A172 (cell line): ENCODE data around the gene FCGR3B. TPM values are rescaled to one million over a fixed set of nuclear protein-coding genes. Genes with fewer than 3 reads are reported as not detected.
"Not testable (repeated sequence)": the region's sequence is repeated elsewhere in the genome, so short reads cannot be mapped to it uniquely, and the experiment has no call there.

Source experiments
- DNase-seq: peaks from one replicate; pipeline ENCODE4 v3.0.0-alpha.2; 2015; ENCODE audit warnings: low spot score
- total RNA-seq: library from RNA; depleted of rRNA; stranded (reverse); fragments of >200 nt; shearing (Covaris generic); gene quantifications from 2 replicates; pipeline ENCODE4 v1.2.3, GENCODE V29; 2014

FCGR3B gene
- total RNA-seq, 1 experiment from 2014 or later, result not detected

DNA sequence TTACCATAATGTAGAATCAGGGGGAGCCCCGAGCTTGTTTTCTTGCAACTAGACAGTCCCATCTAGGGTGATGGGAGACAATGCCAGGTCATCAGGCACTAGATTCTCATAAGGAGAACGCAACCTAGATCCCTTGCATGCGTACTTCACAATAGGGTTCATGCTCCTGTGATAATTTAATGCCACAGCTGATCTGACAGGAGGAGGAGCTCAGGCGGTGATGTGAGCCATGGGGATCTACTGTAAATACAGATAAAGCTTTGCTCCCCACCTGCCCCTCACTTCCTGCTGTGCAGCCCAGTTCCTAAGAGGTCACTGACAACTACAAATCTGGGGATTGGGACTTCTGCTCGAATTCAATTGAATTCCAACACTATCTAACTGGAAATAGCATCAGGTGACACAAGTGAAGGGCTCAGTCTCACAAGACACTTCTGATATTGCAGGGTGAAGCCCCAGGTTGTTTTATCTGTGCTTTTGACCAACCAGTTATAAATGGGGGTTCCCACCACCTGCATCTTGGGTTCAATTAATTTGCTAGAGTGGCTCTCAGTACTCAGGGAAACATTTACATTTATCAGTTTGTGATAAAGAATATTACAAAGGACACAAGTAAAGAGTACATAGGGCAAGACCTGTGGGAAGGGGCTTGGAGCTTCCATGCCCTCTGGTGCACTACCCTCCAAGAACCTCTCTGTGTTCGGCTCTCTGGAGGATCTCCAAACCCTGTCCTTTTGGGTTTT lies 7.4 kb upstream of the FCGR3B start:
- DNase-seq, result not testable (repeated sequence)

DNA sequence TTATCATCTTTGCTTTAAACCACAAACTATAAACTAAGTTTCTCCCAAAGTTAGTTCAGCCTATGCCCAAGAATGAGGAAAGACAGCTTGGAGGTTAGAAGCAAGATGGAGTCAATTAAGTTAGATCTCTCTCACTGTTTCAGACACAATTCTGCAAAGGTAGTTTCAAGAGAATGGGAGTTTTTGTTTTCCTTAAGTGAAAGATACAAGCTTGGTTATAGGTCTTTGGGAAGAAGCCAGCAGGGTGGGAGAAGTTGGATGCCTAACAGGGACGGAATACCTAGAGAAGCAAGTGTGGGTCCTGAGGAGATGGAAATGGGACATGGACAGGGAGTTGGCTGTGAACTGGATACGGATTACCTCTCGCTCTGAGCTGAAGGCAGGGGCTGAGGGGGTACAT lies 6.0 kb upstream of the FCGR3B start:
- not testable (repeated sequence) for DNase-seq

- DNase-seq, result peak; percentile 30
These were observed 5.3 kb upstream of the FCGR3B start for GRCh38 chr1:161636189-161636782.

DNA sequence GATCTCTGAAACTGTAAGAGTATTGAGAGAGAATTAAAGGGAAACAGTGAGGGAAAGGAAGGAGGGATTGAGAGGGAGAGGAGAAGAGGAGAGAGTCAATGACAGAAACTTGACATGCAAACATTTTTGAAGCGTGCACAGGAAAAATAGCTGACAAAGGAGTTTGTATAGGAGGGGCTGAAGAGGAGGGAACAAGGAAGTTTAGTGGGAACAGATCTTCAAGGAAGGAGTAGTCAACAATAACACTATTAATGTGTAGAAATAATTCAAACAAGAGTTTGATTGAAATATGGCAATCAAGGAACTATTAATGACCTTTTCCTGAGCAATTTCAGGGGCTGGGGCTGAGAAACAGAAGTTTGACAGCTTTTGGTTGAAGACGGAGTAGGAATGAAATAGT lies 4.0 kb upstream of the FCGR3B start:
- not testable (repeated sequence) for DNase-seq

DNA sequence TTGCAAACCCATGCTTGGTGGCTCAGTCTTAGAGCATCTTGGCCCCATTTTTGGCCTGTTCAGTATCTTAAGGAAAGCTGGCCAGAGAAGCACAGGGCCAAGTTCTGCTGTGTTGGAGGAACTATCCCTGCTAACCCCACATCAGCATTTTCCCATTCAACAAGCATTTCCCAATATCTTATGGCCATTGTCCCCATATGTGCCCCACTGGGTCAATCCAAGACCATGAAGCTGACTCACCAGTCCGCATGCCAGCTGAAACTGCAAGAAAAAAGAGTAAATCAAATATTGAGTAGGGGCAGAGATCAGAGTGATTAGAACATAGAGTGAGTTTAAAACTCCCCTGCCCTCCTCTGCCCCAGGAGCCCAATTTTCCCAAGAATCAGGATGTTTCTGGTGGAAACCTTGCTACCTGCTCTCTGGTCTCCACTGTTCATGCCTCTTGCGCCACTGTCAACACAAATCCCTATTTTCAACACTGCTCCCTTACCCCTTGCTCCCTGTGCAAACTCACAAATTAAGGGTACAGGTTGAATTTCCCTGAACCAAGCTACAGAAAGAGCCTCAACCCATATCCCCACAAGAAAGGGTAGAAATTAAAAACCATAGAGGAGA lies 741 bp downstream of the FCGR3B start:
- not testable (repeated sequence) for DNase-seq

GRCh38 chr1:161626445-161627146 lies 4.4 kb downstream of the FCGR3B start:
- DNase-seq, result not testable (repeated sequence)

- DNase-seq, result not testable (repeated sequence)
These were observed 6.4 kb downstream of the FCGR3B start for GRCh38 chr1:161624605-161625004.

GRCh38 chr1:161623401-161624051 lies 7.5 kb downstream of the FCGR3B start:
- DNase-seq, result not testable (repeated sequence)

DNA sequence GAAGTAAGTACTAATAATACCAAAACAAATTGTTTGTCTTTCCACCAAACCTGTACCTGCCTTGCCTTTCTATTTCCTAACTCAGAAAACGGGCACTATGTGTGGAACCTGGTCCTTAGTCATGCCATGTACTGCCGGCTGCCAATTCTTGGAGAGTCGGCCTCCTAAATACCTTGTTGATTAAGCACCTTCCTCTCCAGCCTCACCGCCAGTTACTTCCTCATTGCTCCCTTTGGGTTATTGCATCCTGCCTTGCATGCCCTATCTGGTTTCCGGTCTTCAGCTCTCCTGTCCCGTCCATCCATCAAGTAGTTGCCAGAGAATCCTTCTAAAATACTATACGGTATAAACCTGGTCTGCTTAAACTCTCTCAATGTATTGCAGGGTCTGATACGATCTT lies 8.9 kb downstream of the FCGR3B start:
- DNase-seq, result peak; percentile 25

- DNase-seq, result peak; percentile 87
These were observed 9.6 kb downstream of the FCGR3B start for GRCh38 chr1:161621181-161622000.

GRCh38 chr1:161620399-161620798 lies 10.6 kb downstream of the FCGR3B start:
- not testable (repeated sequence) for DNase-seq

- DNase-seq, result not testable (repeated sequence)
These were observed 12.5 kb downstream of the FCGR3B start for GRCh38 chr1:161618517-161618916.

DNA sequence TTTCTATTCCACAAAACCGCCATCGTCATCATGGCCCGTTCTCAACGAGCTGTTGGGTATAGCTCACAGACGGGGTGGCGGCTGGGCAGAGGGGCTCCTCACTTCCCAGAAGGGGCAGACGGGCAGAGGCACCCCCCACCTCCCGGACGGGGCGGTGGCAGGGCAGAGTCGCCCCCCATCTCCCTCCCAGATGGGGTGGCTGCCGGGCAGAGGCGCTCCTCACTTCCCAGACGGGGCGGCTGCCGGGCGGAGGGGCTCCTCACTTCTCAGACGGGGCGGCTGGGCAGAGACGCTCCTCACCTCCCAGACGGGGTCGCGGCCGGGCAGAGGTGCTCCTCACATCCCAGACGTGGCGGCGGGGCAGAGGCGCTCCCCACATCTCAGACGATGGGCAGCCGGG lies 14.6 kb downstream of the FCGR3B start:
- not testable (repeated sequence) for DNase-seq

DNA sequence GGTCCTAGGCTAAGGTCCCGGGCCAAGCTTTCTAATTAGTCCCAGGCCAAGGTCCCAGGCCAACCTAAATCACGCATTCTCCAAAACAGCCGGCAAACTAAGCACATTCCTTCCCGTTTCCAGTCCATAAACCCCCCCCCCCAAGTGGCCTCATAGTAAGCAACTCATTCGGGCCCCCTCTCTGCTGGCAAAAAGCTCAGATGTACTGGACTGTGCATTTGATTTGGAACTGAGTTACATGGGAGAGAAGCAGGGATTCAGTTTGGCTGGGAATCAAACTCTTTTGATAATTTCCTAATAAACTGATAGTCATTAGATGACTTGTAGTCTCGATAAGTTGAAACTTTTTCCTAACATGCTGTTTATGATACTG lies 17.8 kb downstream of the FCGR3B start:
- DNase-seq, result peak; percentile 30

DNA sequence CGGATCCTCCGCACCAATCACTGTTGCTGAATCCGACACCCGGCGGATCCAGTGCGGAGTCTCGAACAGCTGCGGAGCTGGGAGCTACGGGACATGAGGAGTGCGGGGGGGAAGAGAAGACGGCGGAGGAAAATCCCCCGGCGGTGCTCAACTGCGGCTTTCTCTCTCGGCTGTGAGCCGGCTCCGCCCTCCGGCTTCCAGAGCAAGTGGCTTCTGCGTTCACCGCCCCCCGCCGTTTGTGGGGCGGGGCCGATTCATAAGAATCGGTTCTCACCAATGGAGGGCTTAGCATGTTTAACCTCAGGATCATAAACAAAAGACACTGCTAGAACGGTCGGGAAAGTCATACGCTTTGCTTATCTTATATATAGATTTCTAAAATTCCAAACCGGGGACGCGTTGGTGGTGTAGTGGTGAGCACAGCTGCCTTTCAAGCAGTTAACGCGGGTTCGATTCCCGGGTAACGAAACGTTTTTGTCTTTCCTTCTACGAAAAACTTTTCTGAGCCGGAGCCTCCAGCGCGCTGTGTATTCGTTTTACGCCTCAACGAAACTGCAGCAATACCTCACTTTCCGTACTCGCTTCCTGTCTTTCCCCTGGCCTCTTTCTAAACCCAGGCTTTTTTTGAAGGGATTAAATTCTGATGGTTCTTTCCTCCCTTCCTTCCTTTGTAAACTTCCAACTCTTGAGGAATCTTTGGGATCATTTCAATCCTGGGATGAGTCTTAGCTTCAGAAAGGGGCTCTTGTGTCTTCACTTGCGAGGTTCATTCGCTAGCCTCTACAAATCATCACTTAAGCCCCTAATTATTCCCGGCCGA lies 18.4 kb downstream of the FCGR3B start:
- DNase-seq, result peak; percentile 99

DNA sequence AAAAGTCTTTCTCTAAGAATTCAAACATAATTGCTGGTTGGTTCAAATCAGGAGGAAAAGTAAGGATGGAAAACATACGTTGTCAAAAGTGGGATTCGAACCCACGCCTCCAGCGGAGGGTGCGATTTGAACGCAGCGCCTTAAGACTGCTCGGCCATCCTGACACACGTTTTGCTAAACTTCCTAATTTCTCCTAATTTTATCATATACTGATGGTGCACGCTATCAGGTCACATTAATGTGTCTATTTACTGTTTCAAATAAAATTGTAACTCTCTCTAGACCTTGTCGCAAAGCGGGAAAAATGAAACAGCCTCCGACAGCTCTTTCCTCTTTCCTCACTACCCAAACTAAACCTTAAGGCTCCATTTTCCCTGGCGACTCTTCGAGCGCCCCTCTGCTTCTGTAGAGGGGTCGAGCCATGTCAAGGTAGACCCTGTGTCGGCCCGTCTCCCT lies 19.1 kb downstream of the FCGR3B start:
- peak; percentile 49 for DNase-seq

GRCh38 chr1:161610198-161610597 lies 20.8 kb downstream of the FCGR3B start:
- DNase-seq, result not testable (repeated sequence)

DNA sequence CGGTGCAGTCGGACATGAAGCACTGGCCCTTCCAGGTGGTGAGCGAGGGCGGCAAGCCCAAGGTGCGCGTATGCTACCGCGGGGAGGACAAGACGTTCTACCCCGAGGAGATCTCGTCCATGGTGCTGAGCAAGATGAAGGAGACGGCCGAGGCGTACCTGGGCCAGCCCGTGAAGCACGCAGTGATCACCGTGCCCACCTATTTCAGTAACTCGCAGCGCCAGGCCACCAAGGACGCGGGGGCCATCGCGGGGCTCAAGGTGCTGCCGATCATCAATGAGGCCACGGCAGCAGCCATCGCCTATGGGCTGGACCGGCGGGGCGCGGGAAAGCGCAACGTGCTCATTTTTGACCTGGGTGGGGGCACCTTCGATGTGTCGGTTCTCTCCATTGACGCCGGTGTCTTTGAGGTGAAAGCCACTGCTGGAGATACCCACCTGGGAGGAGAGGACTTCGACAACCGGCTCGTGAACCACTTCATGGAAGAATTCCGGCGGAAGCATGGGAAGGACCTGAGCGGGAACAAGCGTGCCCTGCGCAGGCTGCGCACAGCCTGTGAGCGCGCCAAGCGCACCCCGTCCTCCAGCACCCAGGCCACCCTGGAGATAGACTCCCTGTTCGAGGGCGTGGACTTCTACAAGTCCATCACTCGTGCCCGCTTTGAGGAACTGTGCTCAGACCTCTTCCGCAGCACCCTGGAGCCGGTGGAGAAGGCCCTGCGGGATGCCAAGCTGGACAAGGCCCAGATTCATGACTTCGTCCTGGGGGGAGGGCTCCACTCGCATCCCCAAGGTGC lies 24.2 kb downstream of the FCGR3B start:
- not testable (repeated sequence) for DNase-seq
